Loucy (cell line): Measurements from ENCODE around the gene FSTL3.

Experiments used
- EZH2phosphoT487 ChIP-seq: fragments of 200-600 bp; IDR thresholded peaks from 2 replicates; pipeline ENCODE4 v1.6.1; 2018; ENCODE audit warnings: antibody characterized with exemption, mild to moderate bottlenecking, moderate library complexity, borderline replicate concordance
- TF ChIP-seq, protein P1 (sequence below): fragments of 200-600 bp; sonication (generic); conservative IDR thresholded peaks from 2 replicates; pipeline ENCODE4 v1.5.1; 2014; ENCODE audit warnings: mild to moderate bottlenecking, antibody characterized with exemption, low read length

DNA sequence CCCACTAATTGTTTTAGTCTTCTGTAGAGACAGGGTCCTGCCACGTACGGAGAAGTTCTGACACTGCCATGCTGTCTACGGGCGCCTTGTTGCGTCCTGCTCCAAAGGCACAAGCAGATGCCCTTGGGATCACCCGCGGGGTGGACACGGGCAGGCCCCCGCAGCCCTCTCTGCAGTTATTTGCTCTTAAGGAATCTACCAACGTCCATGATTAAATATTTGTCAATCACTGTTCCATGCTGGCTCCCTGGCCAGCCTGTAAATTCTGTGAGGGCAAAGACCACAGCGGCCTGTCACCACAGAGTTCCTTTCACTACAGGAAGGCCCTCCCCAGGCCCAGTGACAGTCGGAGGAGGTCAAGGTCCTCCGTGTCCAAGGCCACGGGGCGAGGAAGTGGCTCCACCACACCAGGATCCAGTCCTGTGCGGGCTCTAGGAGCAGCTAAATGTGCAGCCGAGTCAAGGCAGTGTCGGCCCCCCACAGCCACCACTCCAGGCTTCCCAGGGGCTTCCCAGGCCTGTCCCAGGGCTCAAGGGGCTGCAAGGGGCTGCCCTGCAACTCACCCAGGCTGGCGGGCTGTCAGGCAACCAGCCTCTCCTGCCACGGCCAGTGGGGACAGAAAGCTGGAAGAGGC is 15.3 kb upstream of the FSTL3 start:
- TF ChIP-seq, protein P1, sequence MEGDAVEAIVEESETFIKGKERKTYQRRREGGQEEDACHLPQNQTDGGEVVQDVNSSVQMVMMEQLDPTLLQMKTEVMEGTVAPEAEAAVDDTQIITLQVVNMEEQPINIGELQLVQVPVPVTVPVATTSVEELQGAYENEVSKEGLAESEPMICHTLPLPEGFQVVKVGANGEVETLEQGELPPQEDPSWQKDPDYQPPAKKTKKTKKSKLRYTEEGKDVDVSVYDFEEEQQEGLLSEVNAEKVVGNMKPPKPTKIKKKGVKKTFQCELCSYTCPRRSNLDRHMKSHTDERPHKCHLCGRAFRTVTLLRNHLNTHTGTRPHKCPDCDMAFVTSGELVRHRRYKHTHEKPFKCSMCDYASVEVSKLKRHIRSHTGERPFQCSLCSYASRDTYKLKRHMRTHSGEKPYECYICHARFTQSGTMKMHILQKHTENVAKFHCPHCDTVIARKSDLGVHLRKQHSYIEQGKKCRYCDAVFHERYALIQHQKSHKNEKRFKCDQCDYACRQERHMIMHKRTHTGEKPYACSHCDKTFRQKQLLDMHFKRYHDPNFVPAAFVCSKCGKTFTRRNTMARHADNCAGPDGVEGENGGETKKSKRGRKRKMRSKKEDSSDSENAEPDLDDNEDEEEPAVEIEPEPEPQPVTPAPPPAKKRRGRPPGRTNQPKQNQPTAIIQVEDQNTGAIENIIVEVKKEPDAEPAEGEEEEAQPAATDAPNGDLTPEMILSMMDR: no peak
- TF ChIP-seq EZH2phosphoT487: no peak
